Neuron (in vitro differentiated cells): ENCODE data around the gene ALDH3A1.
A peak's percentile ranks its signal among the peaks of the same experiment; 100 is the strongest.

ENCODE experiments used
- H2AFZ ChIP-seq: one replicate; pipeline ENCODE4 v1.6.1; 2013; ENCODE audit warnings: low read depth, mild to moderate bottlenecking, inconsistent platforms, low read length, moderate library complexity
- H3K27me3 ChIP-seq: one replicate; pipeline ENCODE4 v1.6.1; 2013; ENCODE audit warnings: low read length; ENCODE audit not compliant: insufficient read depth
- H3K36me3 ChIP-seq: one replicate; pipeline ENCODE4 v1.6.1; 2013; ENCODE audit warnings: low read length; ENCODE audit not compliant: insufficient read depth
- H3K4me1 ChIP-seq: one replicate; pipeline ENCODE4 v1.6.1; 2013; ENCODE audit warnings: low read length; ENCODE audit not compliant: insufficient read depth
- H3K4me3 ChIP-seq: 2 replicates; pipeline ENCODE4 v1.5.1; 2013; ENCODE audit warnings: mild to moderate bottlenecking, low read length, moderate library complexity
- H3K9me3 ChIP-seq: one replicate; pipeline ENCODE4 v1.6.1; 2013; ENCODE audit warnings: low read length

Gene ALDH3A1

GRCh38 chr17:19753661-19754463, 5.8 kb upstream of the ALDH3A1 start:
- Histone ChIP-seq H3K27me3 (peaks cover 17% of the 10 kb centered on the region), H3K9me3 (no peaks in the 10 kb centered on the region), H2AFZ (no peak overlapping the region), H3K4me3 (no peak overlapping the region), H3K4me1 (no peaks in the 10 kb centered on the region), H3K36me3 (no peaks in the 10 kb centered on the region)

- H3K9me3 ChIP-seq: no peaks in the 10 kb centered on the region
- peaks cover 17% of the 10 kb centered on the region for H3K27me3 ChIP-seq
- H3K36me3 ChIP-seq: no peaks in the 10 kb centered on the region
- no peak overlapping the region for H2AFZ ChIP-seq
- H3K4me3 ChIP-seq: no peak overlapping the region
- no peaks in the 10 kb centered on the region for H3K4me1 ChIP-seq
Measured at GRCh38 chr17:19753051-19753509, 5.0 kb upstream of the ALDH3A1 start.

- no peaks in the 10 kb centered on the region for H3K9me3 ChIP-seq
- no peak overlapping the region for H3K4me3 ChIP-seq
- no peaks in the 10 kb centered on the region for H3K36me3 ChIP-seq
- peaks cover 16% of the 10 kb centered on the region for H3K27me3 ChIP-seq
- no peak overlapping the region for H2AFZ ChIP-seq
- no peaks in the 10 kb centered on the region for H3K4me1 ChIP-seq
Measured at GRCh38 chr17:19752216-19753050, 4.3 kb upstream of the ALDH3A1 start.

GRCh38 chr17:19750835-19751234, 2.7 kb upstream of the ALDH3A1 start:
- Histone ChIP-seq H3K4me1 (no peaks in the 10 kb centered on the region), H3K36me3 (no peaks in the 10 kb centered on the region), H3K27me3 (peaks cover 17% of the 10 kb centered on the region), H2AFZ (no peak overlapping the region), H3K4me3 (no peak overlapping the region), H3K9me3 (no peaks in the 10 kb centered on the region)

- peaks cover 17% of the 10 kb centered on the region for H3K27me3 ChIP-seq
- no peak overlapping the region for H3K4me3 ChIP-seq
- no peak overlapping the region for H2AFZ ChIP-seq
- no peaks in the 10 kb centered on the region for H3K9me3 ChIP-seq
- H3K36me3 ChIP-seq: no peaks in the 10 kb centered on the region
- no peaks in the 10 kb centered on the region for H3K4me1 ChIP-seq
Measured at GRCh38 chr17:19750020-19750572, 2.0 kb upstream of the ALDH3A1 start.

- Histone ChIP-seq H3K36me3 (no peaks in the 10 kb centered on the region), H2AFZ (no peak overlapping the region), H3K27me3 (peaks cover 13% of the 10 kb centered on the region), H3K9me3 (no peaks in the 10 kb centered on the region), H3K4me1 (peaks cover 3% of the 10 kb centered on the region), H3K4me3 (no peak overlapping the region)
Measured at GRCh38 chr17:19748807-19749193, 702 bp upstream of the ALDH3A1 start.

- H3K9me3 ChIP-seq: no peaks in the 10 kb centered on the region
- no peak overlapping the region for H2AFZ ChIP-seq
- no peaks in the 10 kb centered on the region for H3K36me3 ChIP-seq
Measured at GRCh38 chr17:19747159-19747719, 859 bp downstream of the ALDH3A1 start.

GRCh38 chr17:19746517-19746916, 1.6 kb downstream of the ALDH3A1 start:
- no peaks in the 10 kb centered on the region for H3K9me3 ChIP-seq
- no peak overlapping the region for H2AFZ ChIP-seq
- no peak overlapping the region for H3K4me3 ChIP-seq

More at GRCh38 chr17:19747159-19747719, 859 bp downstream of the ALDH3A1 start:
- H3K4me1 ChIP-seq: peaks cover 3% of the 10 kb centered on the region
- H3K4me3 ChIP-seq: no peak overlapping the region
- peaks cover 8% of the 10 kb centered on the region for H3K27me3 ChIP-seq

GRCh38 chr17:19744922-19745757, 3.0 kb downstream of the ALDH3A1 start:
- peaks cover 3% of the 10 kb centered on the region for H3K4me1 ChIP-seq
- H2AFZ ChIP-seq: peak overlapping the region; percentile 65
- peaks cover 6% of the 10 kb centered on the region for H3K27me3 ChIP-seq

More at GRCh38 chr17:19746517-19746916, 1.6 kb downstream of the ALDH3A1 start:
- H3K4me1 ChIP-seq: peaks cover 3% of the 10 kb centered on the region
- peaks cover 11% of the 10 kb centered on the region for H3K27me3 ChIP-seq
- no peaks in the 10 kb centered on the region for H3K36me3 ChIP-seq

GRCh38 chr17:19744492-19744891, 3.6 kb downstream of the ALDH3A1 start:
- Histone ChIP-seq H3K36me3 (no peaks in the 10 kb centered on the region), H3K4me3 (peak overlapping the region; percentile 28), H2AFZ (peak overlapping the region; percentile 65)

More at GRCh38 chr17:19744922-19745757, 3.0 kb downstream of the ALDH3A1 start:
- H3K36me3 ChIP-seq: no peaks in the 10 kb centered on the region
- H3K9me3 ChIP-seq: no peaks in the 10 kb centered on the region
- H3K4me3 ChIP-seq: peak overlapping the region; percentile 28

GRCh38 chr17:19743101-19744100, 4.7 kb downstream of the ALDH3A1 start:
- Histone ChIP-seq H3K4me3 (no peak overlapping the region), H3K4me1 (peaks cover 3% of the 10 kb centered on the region), H3K27me3 (peaks cover 6% of the 10 kb centered on the region), H3K36me3 (no peaks in the 10 kb centered on the region), H3K9me3 (no peaks in the 10 kb centered on the region), H2AFZ (no peak overlapping the region)

More at GRCh38 chr17:19744492-19744891, 3.6 kb downstream of the ALDH3A1 start:
- Histone ChIP-seq H3K4me1 (peaks cover 3% of the 10 kb centered on the region), H3K9me3 (no peaks in the 10 kb centered on the region), H3K27me3 (peaks cover 6% of the 10 kb centered on the region)
